LHCN-M2 (cell line): Measurements from ENCODE around the gene JDP2. TPM values are rescaled to one million over a fixed set of nuclear protein-coding genes. Genes with fewer than 3 reads are reported as not detected.

Experiments
- DNase-seq: peaks from one replicate; pipeline ENCODE4 v3.0.0-alpha.2; 2012; ENCODE audit warnings: low read depth
- total RNA-seq: library from RNA; depleted of rRNA; stranded (reverse); fragments of >200 nt; gene quantifications from 2 replicates; pipeline ENCODE4 v1.2.3, GENCODE V29; 2014; rRNA removed

Gene JDP2
- total RNA-seq, 1 experiment from 2014 or later, result 28.5 TPM

DNA sequence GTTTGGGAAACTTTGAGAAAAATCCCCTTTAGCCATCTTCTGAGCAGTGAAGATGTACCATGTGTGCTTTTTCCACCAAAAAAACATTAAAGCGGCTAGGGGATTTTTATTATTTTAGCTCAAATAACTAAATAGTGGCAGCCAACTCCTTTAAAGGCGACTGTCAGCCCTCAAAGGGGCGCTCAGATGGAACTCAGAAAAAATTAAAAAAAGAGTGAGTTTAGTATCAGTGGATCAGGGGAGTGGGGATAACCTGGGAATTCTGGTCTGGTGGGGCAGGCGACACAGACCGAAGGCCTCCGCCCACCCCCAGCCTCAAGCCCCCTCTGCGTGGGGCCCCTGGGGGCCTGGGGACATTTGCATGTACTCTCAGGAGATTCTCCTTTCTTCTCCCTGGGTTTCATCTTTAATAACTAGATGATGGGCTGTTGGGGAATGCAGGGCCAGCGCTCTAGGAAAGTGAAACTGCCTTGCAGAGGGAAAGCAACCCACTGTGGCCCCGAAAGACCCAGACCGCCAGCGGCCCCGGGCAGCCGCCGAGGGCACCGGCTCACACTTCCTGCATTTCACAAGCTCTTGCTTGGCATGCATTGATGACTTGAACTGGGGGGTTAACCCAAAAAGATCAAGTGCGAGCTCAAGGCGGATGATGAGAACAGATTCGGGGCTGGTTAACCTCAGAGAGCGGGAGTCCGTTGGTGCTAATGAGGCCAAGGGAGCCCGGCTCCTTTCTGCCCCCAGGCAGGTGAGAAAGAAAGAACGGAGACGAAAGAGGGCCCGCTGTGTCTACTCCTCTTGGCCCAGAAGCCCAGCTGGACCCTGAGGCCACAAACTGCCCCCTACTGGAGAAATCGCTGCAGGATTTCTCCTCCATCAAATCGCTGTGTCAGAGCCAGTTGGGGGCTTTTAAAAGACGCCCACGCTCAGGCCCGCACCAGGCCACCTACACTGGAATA, 87.1 kb downstream of the JDP2 start:
- peak; percentile 49 for DNase-seq

GRCh38 chr14:75515629-75515996, 87.8 kb downstream of the JDP2 start:
- DNase-seq, result no peak

GRCh38 chr14:75518625-75519024, 90.8 kb downstream of the JDP2 start:
- peak; percentile 32 for DNase-seq

DNA sequence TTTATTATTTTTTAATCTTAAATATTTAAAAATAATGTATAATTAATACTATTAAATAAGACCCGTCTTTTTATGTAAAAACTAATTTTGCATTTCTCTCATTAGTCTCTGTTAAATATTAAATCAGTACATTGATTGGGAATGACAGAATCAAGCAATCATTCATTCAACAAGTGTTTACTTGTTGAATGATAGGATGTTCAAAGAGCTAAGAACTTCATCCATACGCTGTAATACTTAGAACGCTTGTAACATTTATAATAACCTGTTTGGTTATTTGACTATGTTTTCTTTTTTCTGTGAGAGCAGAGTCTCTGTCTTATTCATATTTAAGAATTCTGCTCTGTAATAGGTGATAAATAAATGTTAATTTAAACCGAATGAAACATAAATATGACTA, 91.6 kb downstream of the JDP2 start:
- DNase-seq, result no peak

DNA sequence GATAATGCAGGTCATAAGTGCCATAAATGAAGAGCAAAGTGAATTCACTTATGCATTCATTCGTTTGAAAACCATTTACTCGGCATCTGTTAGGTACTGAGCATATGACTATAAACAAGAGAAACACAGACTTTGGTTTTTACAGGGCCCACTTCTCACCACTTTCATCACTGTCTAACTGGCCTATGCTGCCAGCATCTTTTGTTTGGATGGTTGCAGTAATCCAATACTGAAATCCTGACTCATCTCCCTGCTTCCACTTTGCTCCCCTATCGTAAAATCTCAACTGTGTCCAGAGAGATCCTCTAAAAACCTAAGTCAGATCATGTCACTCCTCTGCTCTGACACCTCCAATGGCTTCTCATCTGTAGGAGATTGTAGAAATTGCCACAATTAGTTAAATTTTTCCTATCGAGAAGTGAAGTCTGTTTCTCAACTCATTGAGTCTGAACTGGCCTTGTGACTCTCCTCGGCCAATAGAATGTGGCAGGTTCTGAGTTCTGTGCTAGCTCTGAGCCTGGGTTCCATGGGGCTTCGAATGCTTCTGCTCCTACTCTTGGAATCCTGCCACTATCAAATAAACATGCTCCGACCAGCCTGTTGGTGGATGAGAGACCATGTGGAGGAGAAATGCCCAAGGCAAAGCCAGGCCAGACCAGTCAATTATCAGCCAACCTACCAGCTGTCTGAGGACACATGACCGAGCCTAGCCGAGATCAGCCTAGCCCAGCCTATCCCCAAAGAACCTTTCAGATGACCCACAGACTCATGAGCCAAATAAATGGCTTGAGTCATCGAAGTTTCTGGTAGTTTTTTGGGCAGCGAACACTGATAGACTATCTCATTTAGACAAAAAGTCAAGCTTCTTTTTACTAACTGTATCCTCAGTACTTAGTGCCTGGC, 92.3 kb downstream of the JDP2 start:
- peak; percentile 53 for DNase-seq

DNA sequence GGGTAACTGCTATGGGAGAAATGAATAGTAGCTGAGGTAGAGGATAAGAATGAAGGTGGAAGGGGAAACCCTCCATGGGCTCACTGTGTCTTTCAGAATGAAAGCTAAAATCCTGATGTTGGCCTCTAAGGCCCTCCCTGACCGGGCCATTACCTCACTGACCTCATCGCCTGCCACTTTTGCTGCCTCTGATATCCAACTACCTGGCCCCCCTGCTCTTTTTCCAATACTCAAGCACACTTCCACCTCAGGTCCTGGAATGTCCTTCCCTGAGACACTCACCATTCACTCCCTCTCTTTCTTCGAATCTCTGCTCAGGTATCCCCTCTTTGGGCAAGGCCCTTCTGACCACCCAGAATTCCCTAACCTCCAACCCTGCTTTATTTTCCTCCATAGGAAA, 93.0 kb downstream of the JDP2 start:
- no peak for DNase-seq

DNA sequence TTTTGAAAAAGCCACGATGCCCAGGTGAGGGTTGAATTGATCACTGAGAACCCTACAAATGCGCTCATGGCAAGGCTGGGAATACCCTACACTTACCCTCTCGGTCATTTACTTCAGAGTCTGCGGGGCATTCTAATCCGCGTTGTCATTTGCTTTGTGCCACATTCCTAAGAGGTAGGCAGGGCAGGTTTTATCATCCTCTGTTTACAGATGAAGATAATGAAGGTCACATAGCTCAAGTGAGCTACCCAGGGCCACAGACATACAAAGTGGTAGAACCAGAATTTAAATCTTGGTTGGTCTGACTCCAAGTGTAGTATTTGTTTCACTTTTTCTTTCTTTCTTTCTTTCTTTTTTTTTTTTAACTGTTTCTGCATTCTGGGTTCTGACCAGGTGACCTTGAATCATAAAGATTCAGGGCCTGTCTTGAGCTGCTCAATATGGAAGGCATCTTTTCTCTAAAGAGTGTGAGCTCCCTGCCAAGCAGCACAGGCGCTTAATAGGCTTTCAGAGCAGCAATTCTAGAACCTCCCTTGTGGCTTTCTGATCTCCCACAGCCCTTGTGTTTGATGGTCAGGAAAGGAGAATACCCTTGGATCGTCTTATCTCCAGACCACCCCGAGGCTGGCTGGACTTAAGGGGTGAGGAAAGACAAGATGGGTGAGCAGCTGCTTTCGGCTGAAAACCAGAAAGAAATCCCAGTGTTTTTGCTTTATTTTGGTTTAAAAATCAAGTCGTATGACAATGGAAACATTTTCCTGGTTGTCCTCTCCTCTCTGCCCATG, 93.8 kb downstream of the JDP2 start:
- no peak for DNase-seq

DNA sequence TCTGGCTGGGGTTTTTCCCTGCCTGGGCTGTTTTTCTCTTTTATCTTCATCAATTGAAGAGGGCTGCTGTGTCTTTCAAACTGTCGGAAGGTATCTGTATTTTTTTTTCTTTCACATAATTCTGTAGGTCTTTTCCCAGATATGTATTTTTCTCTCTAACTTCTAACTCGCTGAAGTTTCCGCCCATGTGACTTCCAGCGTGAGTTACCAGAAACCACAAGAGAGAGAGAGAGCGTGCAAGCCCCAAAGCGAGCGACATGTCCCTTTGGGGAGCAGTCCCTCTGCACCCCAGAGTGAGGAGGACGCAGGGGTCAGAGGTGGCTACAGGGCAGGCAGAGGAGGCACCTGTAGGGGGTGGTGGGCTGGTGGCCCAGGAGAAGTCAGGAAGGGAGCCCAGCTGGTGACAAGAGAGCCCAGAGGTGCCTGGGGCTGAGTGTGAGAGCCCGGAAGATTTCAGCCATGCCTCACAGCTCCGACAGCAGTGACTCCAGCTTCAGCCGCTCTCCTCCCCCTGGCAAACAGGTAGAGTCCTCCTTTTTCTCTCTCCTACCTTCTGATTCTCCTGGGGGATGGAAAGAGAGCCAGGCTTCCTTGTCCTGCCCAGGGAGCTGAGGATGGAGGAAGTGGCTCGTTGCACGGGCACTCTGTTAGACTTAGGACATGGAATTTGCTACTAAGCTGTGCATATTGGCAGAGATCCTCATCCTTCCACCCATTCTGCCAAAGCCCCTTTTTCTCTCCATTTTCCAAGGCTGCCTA, 94.6 kb downstream of the JDP2 start, which contains the start of gene BATF:
Gene BATF, plus strand, starts transcription at position 246 of the 759 bp plus-strand sequence. Its CDS starts 214 bp downstream, at position 460.
- no peak for DNase-seq

DNA sequence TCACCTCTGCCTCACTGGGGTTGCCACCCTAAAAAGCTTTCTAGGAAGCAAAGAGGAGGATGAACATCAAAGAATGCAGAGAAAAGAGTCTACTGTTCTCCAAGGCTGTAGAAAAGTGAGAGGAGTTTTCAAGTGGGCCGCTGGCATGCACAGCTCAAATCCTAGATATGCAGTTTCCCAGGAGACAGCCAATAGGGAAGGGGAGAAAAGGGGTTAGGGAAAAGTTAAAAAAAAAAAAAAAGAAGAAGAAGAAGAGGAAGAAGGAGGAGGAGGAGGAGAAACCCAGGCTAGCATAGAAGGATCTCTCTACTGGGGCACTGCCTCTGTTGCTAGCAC, 95.1 kb downstream of the JDP2 start:
- no peak for DNase-seq

Other genes with a start within 250 kb of the JDP2 start
- 5.6 and 8.9 TPM in 2 replicates for gene FOS, start 149.2 kb upstream of the JDP2 start, total RNA-seq
- not detected in 2 replicates for gene BATF, start 94.4 kb downstream of the JDP2 start, total RNA-seq
- gene FLVCR2, start 150.6 kb downstream of the JDP2 start, total RNA-seq, result 23.9 and 29.8 TPM in 2 replicates
- 9.1 and 9.8 TPM in 2 replicates for gene ERG28, start 232.9 kb downstream of the JDP2 start, total RNA-seq
- gene TTLL5, start 233.2 kb downstream of the JDP2 start, total RNA-seq, result 12.8 and 22.0 TPM in 2 replicates